Ammon's horn (tissue), 1 donor: ENCODE results near the gene SNRPD3.
A peak's percentile ranks its signal among the peaks of the same experiment; 100 is the strongest.
"Not testable (repeated sequence)": the region's sequence is repeated elsewhere in the genome, so short reads cannot be mapped to it uniquely, and the experiment has no call there.

Experiments
- DNase-seq: peaks from one replicate; pipeline ENCODE4 v3.0.0-alpha.2; 2016; ENCODE audit warnings: low spot score

The SNRPD3 gene

GRCh38 chr22:24592058-24592850 lies 36.5 kb downstream of the SNRPD3 start:
- DNase-seq: no peak

GRCh38 chr22:24592851-24593558 lies 37.2 kb downstream of the SNRPD3 start, which contains the start of gene LRRC75B:
Gene LRRC75B (minus strand): TSS chr22:24593073. CDS start chr22:24593039, 34 bp downstream.
- DNase-seq: peak; percentile 75

GRCh38 chr22:24593559-24593835 lies 37.7 kb downstream of the SNRPD3 start:
- DNase-seq: not testable (repeated sequence)

- no peak for DNase-seq
These were observed 38.2 kb downstream of the SNRPD3 start for GRCh38 chr22:24593836-24594568.

- no peak for DNase-seq
These were observed 38.8 kb downstream of the SNRPD3 start for GRCh38 chr22:24594569-24595120.

GRCh38 chr22:24595228-24595627 lies 39.4 kb downstream of the SNRPD3 start:
- no peak for DNase-seq

- no peak for DNase-seq
These were observed 40.1 kb downstream of the SNRPD3 start for GRCh38 chr22:24595863-24596262.

- not testable (repeated sequence) for DNase-seq
These were observed 41.3 kb downstream of the SNRPD3 start for GRCh38 chr22:24597076-24597475.

- DNase-seq: no peak
These were observed 43.7 kb downstream of the SNRPD3 start for GRCh38 chr22:24599514-24599913.

- not testable (repeated sequence) for DNase-seq
These were observed 44.3 kb downstream of the SNRPD3 start for GRCh38 chr22:24599958-24600715.

- DNase-seq: no peak
These were observed 45.7 kb downstream of the SNRPD3 start for GRCh38 chr22:24601217-24602104.

- not testable (repeated sequence) for DNase-seq
These were observed 46.4 kb downstream of the SNRPD3 start for GRCh38 chr22:24602105-24602749.

- not testable (repeated sequence) for DNase-seq
These were observed 47.3 kb downstream of the SNRPD3 start, which contains the start of gene GGT1 for GRCh38 chr22:24602847-24603769. Gene GGT1 (plus strand): TSS chr22:24603193. CDS start chr22:24611082, 7,889 bp downstream.

- DNase-seq: not testable (repeated sequence)
These were observed 48.2 kb downstream of the SNRPD3 start for GRCh38 chr22:24603770-24604629.

GRCh38 chr22:24606340-24606739 lies 50.5 kb downstream of the SNRPD3 start:
- DNase-seq: not testable (repeated sequence)

GRCh38 chr22:24607429-24607983 lies 51.7 kb downstream of the SNRPD3 start:
- not testable (repeated sequence) for DNase-seq

GRCh38 chr22:24608327-24608726 lies 52.5 kb downstream of the SNRPD3 start:
- DNase-seq: not testable (repeated sequence)
